HG03280 (cell line): ENCODE results near the gene EEFSEC.

ENCODE experiments used
- ATAC-seq: cut with Tn5 transposase; IDR thresholded peaks from one replicate; pipeline ENCODE4 v1.9.1; 2021; ENCODE audit warnings: mild to moderate bottlenecking, moderate library complexity; ENCODE audit not compliant: unreplicated experiment

Gene EEFSEC

GRCh38 chr3:128432971-128433836 is 279.9 kb downstream of the EEFSEC start:
- ATAC-seq, result no peak

GRCh38 chr3:128433837-128434165 is 280.5 kb downstream of the EEFSEC start:
- no peak for ATAC-seq

- no peak for ATAC-seq
Measured at GRCh38 chr3:128434524-128434923, 281.2 kb downstream of the EEFSEC start.

- no peak for ATAC-seq
Measured at GRCh38 chr3:128435058-128435457, 281.8 kb downstream of the EEFSEC start.

- ATAC-seq, result no peak
Measured at GRCh38 chr3:128435561-128435960, 282.3 kb downstream of the EEFSEC start.

- no peak for ATAC-seq
Measured at GRCh38 chr3:128436214-128436613, 282.9 kb downstream of the EEFSEC start.

GRCh38 chr3:128438488-128439072 is 285.3 kb downstream of the EEFSEC start:
- no peak for ATAC-seq

- ATAC-seq, result no peak
Measured at GRCh38 chr3:128439226-128439625, 285.9 kb downstream of the EEFSEC start.

GRCh38 chr3:128442070-128442469 is 288.8 kb downstream of the EEFSEC start:
- ATAC-seq, result no peak

- ATAC-seq, result no peak
Measured at GRCh38 chr3:128442949-128443348, 289.7 kb downstream of the EEFSEC start.

- no peak for ATAC-seq
Measured at GRCh38 chr3:128443771-128444170, 290.5 kb downstream of the EEFSEC start.

GRCh38 chr3:128445357-128445756 is 292.1 kb downstream of the EEFSEC start:
- no peak for ATAC-seq

GRCh38 chr3:128446821-128447220 is 293.5 kb downstream of the EEFSEC start:
- ATAC-seq, result no peak

GRCh38 chr3:128447561-128448013 is 294.3 kb downstream of the EEFSEC start:
- ATAC-seq, result no peak

- no peak for ATAC-seq
Measured at GRCh38 chr3:128448491-128448890, 295.2 kb downstream of the EEFSEC start.

- no peak for ATAC-seq
Measured at GRCh38 chr3:128449111-128449638, 295.9 kb downstream of the EEFSEC start.

- no peak for ATAC-seq
Measured at GRCh38 chr3:128452120-128452519, 298.8 kb downstream of the EEFSEC start.

- no peak for ATAC-seq
Measured at GRCh38 chr3:128452678-128453275, 299.5 kb downstream of the EEFSEC start.

GRCh38 chr3:128453501-128454309 is 300.4 kb downstream of the EEFSEC start:
- ATAC-seq, result no peak

- ATAC-seq, result no peak
Measured at GRCh38 chr3:128454310-128454618, 301.0 kb downstream of the EEFSEC start.

- ATAC-seq, result no peak
Measured at GRCh38 chr3:128455116-128455515, 301.8 kb downstream of the EEFSEC start.
